Liver (tissue), 9 donors: ENCODE results near the gene RAPGEF1. TPM values are rescaled to one million over a fixed set of nuclear protein-coding genes. Genes with fewer than 3 reads are reported as not detected.

Source experiments
- DNase-seq: peaks from one replicate; pipeline ENCODE4 v3.0.0-alpha.2; 2017; ENCODE audit warnings: low spot score
- H3K27ac ChIP-seq, 2 donors: one replicate each; pipeline ENCODE4 v1.7.0; 2013; ENCODE audit warnings: inconsistent platforms in 2 of 2, low read length in 2 of 2, control low read depth in 1 of 2, low read depth in 1 of 2, mild to moderate bottlenecking in 1 of 2
- H3K27me3 ChIP-seq, 4 donors: one replicate each; pipeline versions ENCODE4 v1.6.1 to v1.7.0; 2013; ENCODE audit warnings: low read length in 3 of 4, inconsistent platforms in 1 of 4, mild to moderate bottlenecking in 1 of 4, moderate library complexity in 1 of 4; ENCODE audit not compliant: control insufficient read depth in 4 of 4, insufficient read depth in 4 of 4
- H3K36me3 ChIP-seq, 4 donors: one replicate each; pipeline versions ENCODE4 v1.6.1 to v1.7.0; 2013; ENCODE audit warnings: low read length in 3 of 4, mild to moderate bottlenecking in 3 of 4, low read depth in 1 of 4, moderate library complexity in 1 of 4; ENCODE audit not compliant: control insufficient read depth in 4 of 4, insufficient read depth in 3 of 4
- H3K4me1 ChIP-seq, 4 donors: one replicate each; pipeline versions ENCODE4 v1.6.1 to v1.7.0; 2013; ENCODE audit warnings: low read length in 3 of 4, mild to moderate bottlenecking in 3 of 4, moderate library complexity in 1 of 4; ENCODE audit not compliant: control insufficient read depth in 4 of 4, insufficient read depth in 4 of 4
- H3K4me3 ChIP-seq, 3 donors: one replicate each; pipeline versions ENCODE4 v1.6.1 to v1.7.0; 2013; ENCODE audit warnings: low read length in 3 of 3, control low read depth in 1 of 3, low read depth in 1 of 3, mild to moderate bottlenecking in 1 of 3
- H3K9ac ChIP-seq, 2 donors: one replicate each; pipeline ENCODE4 v1.7.0; 2013; ENCODE audit warnings: low read length in 2 of 2, mild to moderate bottlenecking in 2 of 2, moderate library complexity in 2 of 2, control low read depth in 1 of 2, low read depth in 1 of 2
- H3K9me3 ChIP-seq, 4 donors: one replicate each; pipeline versions ENCODE4 v1.6.1 to v1.7.0; 2013; ENCODE audit warnings: low read length in 3 of 4; ENCODE audit not compliant: control insufficient read depth in 4 of 4
- EGR1 ChIP-seq, 2 donors: IDR thresholded peaks; 2 replicates each; pipeline ENCODE4 v1.6.1; 2016 to 2018; ENCODE audit warnings: antibody characterized with exemption in 2 of 2, low read depth in 2 of 2
- FOXA1 ChIP-seq: IDR thresholded peaks from 2 replicates; pipeline ENCODE4 v1.6.1; 2016; ENCODE audit warnings: antibody characterized with exemption
- FOXA2 ChIP-seq: IDR thresholded peaks from 2 replicates; pipeline ENCODE4 v1.6.1; 2016; ENCODE audit warnings: antibody characterized with exemption
- GABPA ChIP-seq, 2 donors: IDR thresholded peaks in 1 of 2; conservative IDR thresholded peaks in 1 of 2; 2 replicates each; pipeline ENCODE4 v1.6.1; 2016; ENCODE audit warnings: antibody characterized with exemption in 2 of 2, mild to moderate bottlenecking in 1 of 2, moderate library complexity in 1 of 2
- HNF4A ChIP-seq, 2 donors: conservative IDR thresholded peaks; 2 replicates each; pipeline ENCODE4 v1.6.1; 2016; ENCODE audit warnings: antibody characterized with exemption in 2 of 2, mild to moderate bottlenecking in 2 of 2
- HNF4G ChIP-seq: IDR thresholded peaks from 2 replicates; pipeline ENCODE4 v1.6.1; 2016; ENCODE audit warnings: antibody characterized with exemption
- JUND ChIP-seq, 2 donors: IDR thresholded peaks; 2 replicates each; pipeline ENCODE4 v1.6.1; 2016; ENCODE audit warnings: antibody characterized with exemption in 2 of 2
- NR2F2 ChIP-seq: IDR thresholded peaks from 2 replicates; pipeline ENCODE4 v1.6.1; 2016; ENCODE audit warnings: antibody characterized with exemption
- RAD21 ChIP-seq, 2 donors: IDR thresholded peaks; 2 replicates each; pipeline ENCODE4 v1.6.1; 2016; ENCODE audit warnings: antibody characterized with exemption in 2 of 2, mild to moderate bottlenecking in 2 of 2
- RXRA ChIP-seq, 2 donors: IDR thresholded peaks; 2 replicates each; pipeline ENCODE4 v1.6.1; 2017 to 2018; ENCODE audit warnings: antibody characterized with exemption in 2 of 2, mild to moderate bottlenecking in 1 of 2
- SP1 ChIP-seq: IDR thresholded peaks from 2 replicates; pipeline ENCODE4 v1.6.1; 2018; ENCODE audit warnings: antibody characterized with exemption, mild to moderate bottlenecking
- TAF1 ChIP-seq: conservative IDR thresholded peaks from 2 replicates; pipeline ENCODE4 v1.6.1; 2016; ENCODE audit warnings: antibody characterized with exemption, mild to moderate bottlenecking
- YY1 ChIP-seq: IDR thresholded peaks from 2 replicates; pipeline ENCODE4 v1.6.1; 2016; ENCODE audit warnings: antibody characterized with exemption, mild to moderate bottlenecking
- WGBS: extraction: QIAGEN DNeasy Blood & Tissue Kit; methylation state at CpG from one replicate; pipeline ENCODE4 v1.1.7; 2013; 5-methylcytosine and 5-hydroxymethylcytosine counted together
- polyA plus RNA-seq, 2 donors: library from polyadenylated mRNA; stranded (reverse) in 1 of 2; unstranded in 1 of 2; fragments of 200-250 nt in 1 of 2; fragments of >200 nt in 1 of 2; fragmentation: Nextera tagmentation in 1 of 2; extraction: Ambion mirVana in 1 of 2; gene quantifications; one replicate each; pipeline versions ENCODE4 v1.2.1 to v1.2.3, GENCODE V29; 2013 to 2015
- total RNA-seq, 2 donors: library from RNA; depleted of rRNA; stranded (reverse); fragments of >200 nt; gene quantifications; one replicate each; pipeline ENCODE4 v1.2.3, GENCODE V29; 2014
- TF ChIP-seq, protein P1 (sequence below): IDR thresholded peaks from 2 replicates; pipeline ENCODE4 v1.6.1; 2016; ENCODE audit warnings: antibody characterized with exemption
- TF ChIP-seq, protein P2 (sequence below): IDR thresholded peaks from 2 replicates; pipeline ENCODE4 v1.6.1; 2016; ENCODE audit warnings: antibody characterized with exemption
- TF ChIP-seq, protein P3 (sequence below): IDR thresholded peaks from 2 replicates; pipeline ENCODE4 v1.6.1; 2016; ENCODE audit warnings: antibody characterized with exemption
- TF ChIP-seq, protein P4 (sequence below): IDR thresholded peaks from 2 replicates; pipeline ENCODE4 v1.6.1; 2016; ENCODE audit warnings: antibody characterized with exemption, mild to moderate bottlenecking
- TF ChIP-seq, protein P5 (sequence below): fragments of 150-350 bp; IDR thresholded peaks from 2 replicates; pipeline ENCODE4 v1.5.1; 2017; ENCODE audit warnings: improper control_type of control experiment, low read depth, low read length; ENCODE audit not compliant: missing input control
- donor health status: healthy.
- donor health status: healthy.
- donor health status: healthy.
- donor health status: healthy.
- donor health status: healthy.

The RAPGEF1 gene
- total and polyA plus RNA-seq, 4 donors: 5.6 to 19.7 (median 16.8) TPM

DNA sequence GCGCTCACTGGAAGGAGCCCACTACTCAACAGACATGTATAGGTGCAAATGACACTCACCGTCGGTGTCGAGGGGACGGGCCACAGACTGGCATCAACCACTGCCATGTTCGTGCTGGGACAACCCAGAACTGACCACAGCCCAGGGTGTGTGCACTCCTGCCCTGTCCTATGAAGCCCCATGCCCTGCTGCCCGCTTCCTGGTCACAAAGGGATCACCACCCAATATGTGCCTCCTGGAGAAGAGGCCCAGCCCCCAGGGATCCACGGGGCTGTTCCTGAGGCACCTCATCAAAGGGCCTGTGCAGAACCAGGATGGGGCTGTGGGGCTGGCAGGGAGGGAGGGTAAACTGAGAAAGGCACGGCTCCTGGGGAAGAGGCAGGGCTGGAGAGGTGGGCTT lies 151.5 kb downstream of the RAPGEF1 start:
- 97% methylated on average over 9 of the region's 9 CpGs for WGBS
- Histone ChIP-seq H3K4me3 (no peak overlapping the region), H3K27me3 (no peaks in the 10 kb centered on the region), H3K27ac (no peak overlapping the region), H3K9me3 (no peaks in the 10 kb centered on the region), H3K36me3 (peaks cover 0 to 34% (median 16%) of the 10 kb centered on the region in 4 donors), H3K4me1 (no peaks in the 10 kb centered on the region), H3K9ac (no peak overlapping the region)
- TF ChIP-seq, protein P1, sequence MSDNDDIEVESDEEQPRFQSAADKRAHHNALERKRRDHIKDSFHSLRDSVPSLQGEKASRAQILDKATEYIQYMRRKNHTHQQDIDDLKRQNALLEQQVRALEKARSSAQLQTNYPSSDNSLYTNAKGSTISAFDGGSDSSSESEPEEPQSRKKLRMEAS: no peak
- TF ChIP-seq, protein P2, sequence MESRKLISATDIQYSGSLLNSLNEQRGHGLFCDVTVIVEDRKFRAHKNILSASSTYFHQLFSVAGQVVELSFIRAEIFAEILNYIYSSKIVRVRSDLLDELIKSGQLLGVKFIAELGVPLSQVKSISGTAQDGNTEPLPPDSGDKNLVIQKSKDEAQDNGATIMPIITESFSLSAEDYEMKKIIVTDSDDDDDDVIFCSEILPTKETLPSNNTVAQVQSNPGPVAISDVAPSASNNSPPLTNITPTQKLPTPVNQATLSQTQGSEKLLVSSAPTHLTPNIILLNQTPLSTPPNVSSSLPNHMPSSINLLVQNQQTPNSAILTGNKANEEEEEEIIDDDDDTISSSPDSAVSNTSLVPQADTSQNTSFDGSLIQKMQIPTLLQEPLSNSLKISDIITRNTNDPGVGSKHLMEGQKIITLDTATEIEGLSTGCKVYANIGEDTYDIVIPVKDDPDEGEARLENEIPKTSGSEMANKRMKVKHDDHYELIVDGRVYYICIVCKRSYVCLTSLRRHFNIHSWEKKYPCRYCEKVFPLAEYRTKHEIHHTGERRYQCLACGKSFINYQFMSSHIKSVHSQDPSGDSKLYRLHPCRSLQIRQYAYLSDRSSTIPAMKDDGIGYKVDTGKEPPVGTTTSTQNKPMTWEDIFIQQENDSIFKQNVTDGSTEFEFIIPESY: no peak
- TF ChIP-seq, protein P3, sequence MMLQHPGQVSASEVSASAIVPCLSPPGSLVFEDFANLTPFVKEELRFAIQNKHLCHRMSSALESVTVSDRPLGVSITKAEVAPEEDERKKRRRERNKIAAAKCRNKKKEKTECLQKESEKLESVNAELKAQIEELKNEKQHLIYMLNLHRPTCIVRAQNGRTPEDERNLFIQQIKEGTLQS: no peak
- TF ChIP-seq HNF4G (no peak), HNF4A (conservative IDR thresholded peaks at IDR 0.05) (no peak), TAF1 (no peak), FOXA1 (no peak), JUND (IDR thresholded peaks at IDR 0.05) (no peak), FOXA2 (no peak), GABPA (IDR thresholded peaks at IDR 0.05 in 1 of 2, conservative IDR thresholded peaks at IDR 0.05 in 1 of 2) (no peak), RAD21 (IDR thresholded peaks at IDR 0.05) (no peak), RXRA (IDR thresholded peaks at IDR 0.05) (no peak), EGR1 (IDR thresholded peaks at IDR 0.05; ENCODE audit: low read depth in 2 of 2) (no peak), NR2F2 (no peak), SP1 (no peak), YY1 (no peak)
- TF ChIP-seq, protein P4, sequence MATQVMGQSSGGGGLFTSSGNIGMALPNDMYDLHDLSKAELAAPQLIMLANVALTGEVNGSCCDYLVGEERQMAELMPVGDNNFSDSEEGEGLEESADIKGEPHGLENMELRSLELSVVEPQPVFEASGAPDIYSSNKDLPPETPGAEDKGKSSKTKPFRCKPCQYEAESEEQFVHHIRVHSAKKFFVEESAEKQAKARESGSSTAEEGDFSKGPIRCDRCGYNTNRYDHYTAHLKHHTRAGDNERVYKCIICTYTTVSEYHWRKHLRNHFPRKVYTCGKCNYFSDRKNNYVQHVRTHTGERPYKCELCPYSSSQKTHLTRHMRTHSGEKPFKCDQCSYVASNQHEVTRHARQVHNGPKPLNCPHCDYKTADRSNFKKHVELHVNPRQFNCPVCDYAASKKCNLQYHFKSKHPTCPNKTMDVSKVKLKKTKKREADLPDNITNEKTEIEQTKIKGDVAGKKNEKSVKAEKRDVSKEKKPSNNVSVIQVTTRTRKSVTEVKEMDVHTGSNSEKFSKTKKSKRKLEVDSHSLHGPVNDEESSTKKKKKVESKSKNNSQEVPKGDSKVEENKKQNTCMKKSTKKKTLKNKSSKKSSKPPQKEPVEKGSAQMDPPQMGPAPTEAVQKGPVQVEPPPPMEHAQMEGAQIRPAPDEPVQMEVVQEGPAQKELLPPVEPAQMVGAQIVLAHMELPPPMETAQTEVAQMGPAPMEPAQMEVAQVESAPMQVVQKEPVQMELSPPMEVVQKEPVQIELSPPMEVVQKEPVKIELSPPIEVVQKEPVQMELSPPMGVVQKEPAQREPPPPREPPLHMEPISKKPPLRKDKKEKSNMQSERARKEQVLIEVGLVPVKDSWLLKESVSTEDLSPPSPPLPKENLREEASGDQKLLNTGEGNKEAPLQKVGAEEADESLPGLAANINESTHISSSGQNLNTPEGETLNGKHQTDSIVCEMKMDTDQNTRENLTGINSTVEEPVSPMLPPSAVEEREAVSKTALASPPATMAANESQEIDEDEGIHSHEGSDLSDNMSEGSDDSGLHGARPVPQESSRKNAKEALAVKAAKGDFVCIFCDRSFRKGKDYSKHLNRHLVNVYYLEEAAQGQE: no peak
- TF ChIP-seq, protein P5, sequence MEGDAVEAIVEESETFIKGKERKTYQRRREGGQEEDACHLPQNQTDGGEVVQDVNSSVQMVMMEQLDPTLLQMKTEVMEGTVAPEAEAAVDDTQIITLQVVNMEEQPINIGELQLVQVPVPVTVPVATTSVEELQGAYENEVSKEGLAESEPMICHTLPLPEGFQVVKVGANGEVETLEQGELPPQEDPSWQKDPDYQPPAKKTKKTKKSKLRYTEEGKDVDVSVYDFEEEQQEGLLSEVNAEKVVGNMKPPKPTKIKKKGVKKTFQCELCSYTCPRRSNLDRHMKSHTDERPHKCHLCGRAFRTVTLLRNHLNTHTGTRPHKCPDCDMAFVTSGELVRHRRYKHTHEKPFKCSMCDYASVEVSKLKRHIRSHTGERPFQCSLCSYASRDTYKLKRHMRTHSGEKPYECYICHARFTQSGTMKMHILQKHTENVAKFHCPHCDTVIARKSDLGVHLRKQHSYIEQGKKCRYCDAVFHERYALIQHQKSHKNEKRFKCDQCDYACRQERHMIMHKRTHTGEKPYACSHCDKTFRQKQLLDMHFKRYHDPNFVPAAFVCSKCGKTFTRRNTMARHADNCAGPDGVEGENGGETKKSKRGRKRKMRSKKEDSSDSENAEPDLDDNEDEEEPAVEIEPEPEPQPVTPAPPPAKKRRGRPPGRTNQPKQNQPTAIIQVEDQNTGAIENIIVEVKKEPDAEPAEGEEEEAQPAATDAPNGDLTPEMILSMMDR: no peak
- no peak for DNase-seq
